ENCODE measurements around the gene CREBBP.

CREBBP gene

DNA sequence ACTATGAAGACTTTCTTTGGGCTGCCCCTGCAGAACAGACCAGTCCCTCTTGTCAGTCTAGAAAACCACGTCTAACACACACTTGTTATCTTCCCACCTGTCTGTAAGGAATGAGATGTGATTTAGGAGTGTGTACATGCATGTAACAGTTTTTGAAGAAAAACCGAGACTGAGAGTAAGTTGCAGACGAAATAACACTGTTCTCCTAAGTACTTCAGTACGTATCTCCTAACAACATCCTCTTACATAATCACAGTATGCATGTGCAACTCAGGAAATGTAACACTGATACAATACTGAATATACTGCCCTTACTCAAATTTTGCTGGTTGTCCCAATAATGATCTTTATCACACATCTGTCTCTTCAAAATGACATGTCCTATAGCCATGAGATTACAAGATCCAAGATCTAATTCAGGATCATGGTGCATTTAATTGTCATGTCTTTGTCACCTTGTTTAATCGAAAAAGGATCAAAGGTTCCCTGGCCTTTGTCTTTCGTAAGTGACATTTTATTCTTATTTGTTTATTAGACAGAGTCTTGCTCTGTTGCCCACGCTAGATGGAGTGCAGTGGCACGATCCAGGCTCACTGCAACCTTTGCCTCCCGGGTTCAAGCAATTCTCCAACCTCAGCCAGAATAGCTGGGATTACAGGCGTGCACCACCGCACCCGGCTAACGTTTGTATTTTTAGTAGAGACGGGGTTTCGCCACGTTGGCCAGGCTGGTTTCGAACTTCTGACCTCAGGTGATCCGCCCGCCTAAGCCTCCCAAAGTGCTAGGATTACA is 25.6 kb downstream of the CREBBP start:
- DNase-seq, result no peak
- Histone ChIP-seq H3K27me3 (no peaks in the 10 kb centered on the region), H3K4me3 (ENCODE audit: low read depth, low read length) (no peak overlapping the region), H3K4me1 (peaks cover 3% of the 10 kb centered on the region; the same call in 1 of the 2 replicates), H3K9me3 (no peaks in the 10 kb centered on the region), H3K36me3 (peaks cover 9% of the 10 kb centered on the region)
- TF ChIP-seq, protein P1, sequence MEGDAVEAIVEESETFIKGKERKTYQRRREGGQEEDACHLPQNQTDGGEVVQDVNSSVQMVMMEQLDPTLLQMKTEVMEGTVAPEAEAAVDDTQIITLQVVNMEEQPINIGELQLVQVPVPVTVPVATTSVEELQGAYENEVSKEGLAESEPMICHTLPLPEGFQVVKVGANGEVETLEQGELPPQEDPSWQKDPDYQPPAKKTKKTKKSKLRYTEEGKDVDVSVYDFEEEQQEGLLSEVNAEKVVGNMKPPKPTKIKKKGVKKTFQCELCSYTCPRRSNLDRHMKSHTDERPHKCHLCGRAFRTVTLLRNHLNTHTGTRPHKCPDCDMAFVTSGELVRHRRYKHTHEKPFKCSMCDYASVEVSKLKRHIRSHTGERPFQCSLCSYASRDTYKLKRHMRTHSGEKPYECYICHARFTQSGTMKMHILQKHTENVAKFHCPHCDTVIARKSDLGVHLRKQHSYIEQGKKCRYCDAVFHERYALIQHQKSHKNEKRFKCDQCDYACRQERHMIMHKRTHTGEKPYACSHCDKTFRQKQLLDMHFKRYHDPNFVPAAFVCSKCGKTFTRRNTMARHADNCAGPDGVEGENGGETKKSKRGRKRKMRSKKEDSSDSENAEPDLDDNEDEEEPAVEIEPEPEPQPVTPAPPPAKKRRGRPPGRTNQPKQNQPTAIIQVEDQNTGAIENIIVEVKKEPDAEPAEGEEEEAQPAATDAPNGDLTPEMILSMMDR (IDR thresholded peaks at IDR 0.05; ENCODE audit: low read depth, low read length), result no peak

DNA sequence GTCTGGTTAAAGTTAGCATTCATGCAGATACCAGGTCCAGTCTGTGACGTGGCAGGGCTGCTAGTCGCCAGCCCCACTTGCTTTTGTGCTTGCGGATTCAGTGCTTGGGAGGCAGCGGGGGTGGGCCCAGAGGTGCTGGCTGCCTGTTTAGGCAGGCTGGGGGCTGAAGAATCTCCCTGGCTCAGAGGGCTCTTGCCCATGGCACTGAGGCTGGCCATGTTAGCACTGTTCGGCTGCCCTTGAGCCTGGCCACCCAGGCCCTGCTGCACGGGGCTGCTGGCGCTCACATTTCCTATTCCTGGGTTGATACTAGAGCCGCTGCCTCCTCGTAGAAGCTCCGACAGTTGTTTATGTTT is 30.0 kb downstream of the CREBBP start:
- H3K4me3 ChIP-seq (ENCODE audit: low read depth, low read length), result no peak overlapping the region
- DNase-seq, result no peak
- H3K9me3 ChIP-seq, result no peaks in the 10 kb centered on the region
- H3K36me3 ChIP-seq, result peaks cover 20% of the 10 kb centered on the region
- no peaks in the 10 kb centered on the region for H3K4me1 ChIP-seq
- no peaks in the 10 kb centered on the region for H3K27me3 ChIP-seq
- TF ChIP-seq, protein P1 (IDR thresholded peaks at IDR 0.05; ENCODE audit: low read depth, low read length), result no peak

DNA sequence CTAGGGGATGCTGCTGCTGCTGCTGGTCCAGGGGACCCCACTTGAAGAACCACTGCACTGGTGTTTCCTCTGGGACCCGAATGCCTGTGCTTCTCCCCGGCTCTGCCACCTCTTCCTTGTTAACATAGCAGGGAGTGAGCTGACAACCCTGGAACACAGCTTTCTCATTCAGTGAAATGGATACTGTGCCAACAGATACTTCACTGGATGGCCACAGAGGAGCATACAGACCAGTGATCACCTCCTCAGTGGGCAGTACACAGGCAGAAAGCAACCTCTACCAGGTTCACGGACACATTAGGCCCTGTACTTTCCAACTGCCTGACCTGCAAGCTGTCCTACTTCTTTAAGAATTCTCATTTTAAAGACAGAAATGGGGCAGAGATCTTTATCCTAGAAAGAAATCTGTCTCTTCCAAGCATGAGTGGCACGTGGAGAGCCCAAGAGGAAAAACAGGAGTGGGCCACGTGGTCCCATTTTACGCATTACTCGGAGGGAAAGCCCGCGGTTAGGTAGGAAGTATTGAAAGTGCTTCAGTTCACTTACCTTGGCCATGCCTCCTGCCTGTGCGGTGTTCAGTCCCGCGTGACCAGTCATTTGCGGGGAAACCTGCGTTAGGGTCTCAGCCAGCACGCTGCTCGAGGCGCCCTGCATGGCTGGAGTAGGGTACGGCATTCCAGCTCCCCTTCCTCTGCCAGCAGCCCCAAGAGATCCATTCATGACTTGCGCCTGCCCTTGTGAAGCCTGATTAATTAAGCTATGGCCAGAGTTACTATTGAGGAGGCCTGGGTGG is 30.6 kb downstream of the CREBBP start:
- TF ChIP-seq, protein P1 (IDR thresholded peaks at IDR 0.05; ENCODE audit: low read depth, low read length), result no peak
- Histone ChIP-seq H3K36me3 (peaks cover 20% of the 10 kb centered on the region), H3K27me3 (no peaks in the 10 kb centered on the region), H3K4me3 (ENCODE audit: low read depth, low read length) (no peak overlapping the region), H3K4me1 (no peaks in the 10 kb centered on the region), H3K9me3 (no peaks in the 10 kb centered on the region)
- no peak for DNase-seq

DNA sequence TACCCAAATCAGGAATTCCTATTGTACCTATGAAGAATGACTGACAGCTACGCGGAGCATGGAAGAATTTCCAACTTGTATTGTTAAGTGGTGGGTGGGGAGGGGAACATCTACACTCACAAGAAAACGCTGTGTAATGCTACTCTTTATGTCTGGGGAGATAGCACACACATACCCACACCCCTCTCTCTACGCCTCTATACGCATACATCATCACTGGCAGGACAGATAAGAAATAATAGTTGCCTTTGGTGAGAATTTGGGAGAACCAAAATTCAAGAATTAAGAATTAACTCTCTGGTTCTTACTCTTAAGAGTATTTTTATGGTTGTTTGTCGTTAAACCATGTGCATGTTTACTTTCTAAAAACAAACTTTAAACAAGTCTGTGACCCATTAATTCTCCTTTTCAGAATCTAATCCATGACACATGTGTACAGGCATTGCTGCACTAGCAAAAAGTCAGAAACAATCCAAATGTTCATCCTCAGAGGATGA is 33.9 kb downstream of the CREBBP start:
- Histone ChIP-seq H3K4me1 (no peaks in the 10 kb centered on the region), H3K27me3 (no peaks in the 10 kb centered on the region), H3K4me3 (ENCODE audit: low read depth, low read length) (no peak overlapping the region), H3K9me3 (no peaks in the 10 kb centered on the region), H3K36me3 (peaks cover 20% of the 10 kb centered on the region)
- TF ChIP-seq, protein P1 (IDR thresholded peaks at IDR 0.05; ENCODE audit: low read depth, low read length), result no peak
- no peak for DNase-seq

DNA sequence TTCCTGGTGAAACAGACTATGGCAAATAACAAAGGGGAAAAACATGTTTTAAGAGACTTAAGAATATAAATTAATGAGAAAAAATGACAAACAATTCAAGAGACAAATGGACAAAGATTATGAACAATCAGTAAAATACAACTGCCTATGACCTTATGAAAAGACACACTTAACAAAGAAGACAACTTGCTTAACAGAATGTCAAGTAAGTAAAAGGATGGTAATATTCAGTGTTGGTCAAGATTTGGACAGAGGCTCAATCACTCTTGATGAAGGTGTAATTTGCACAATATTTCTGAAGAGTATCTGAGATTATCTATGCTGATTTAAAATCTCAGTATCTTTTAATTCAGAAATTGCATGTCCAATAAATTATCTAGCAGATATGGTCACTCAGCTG is 34.4 kb downstream of the CREBBP start:
- H3K4me1 ChIP-seq, result no peaks in the 10 kb centered on the region
- no peaks in the 10 kb centered on the region for H3K9me3 ChIP-seq
- no peaks in the 10 kb centered on the region for H3K27me3 ChIP-seq
- no peak overlapping the region for H3K4me3 ChIP-seq (ENCODE audit: low read depth, low read length)
- peaks cover 20% of the 10 kb centered on the region for H3K36me3 ChIP-seq
- DNase-seq, result no peak
- TF ChIP-seq, protein P1 (IDR thresholded peaks at IDR 0.05; ENCODE audit: low read depth, low read length), result no peak
